Stomach (tissue), 4 donors: Measurements from ENCODE around the gene OR4K5.

ENCODE experiments used
- POLR2A ChIP-seq, 4 donors: fragments of 450-650 bp; IDR thresholded peaks; one replicate each; pipeline ENCODE4 v1.6.1; 2016; ENCODE audit warnings: antibody characterized with exemption in 4 of 4, control low read depth in 2 of 4, mild to moderate bottlenecking in 1 of 4, moderate library complexity in 1 of 4
- TF ChIP-seq, protein P1 (sequence below), 7 experiments: fragments of 450-650 bp in 4 of 7; fragments of 200-600 bp in 3 of 7; sonication (generic) in 3 of 7; IDR thresholded peaks; one replicate each; pipeline ENCODE4 v1.5.1; 2016 to 2019; ENCODE audit warnings: antibody characterized with exemption in 7 of 7, control low read depth in 2 of 7, mild to moderate bottlenecking in 1 of 7

DNA sequence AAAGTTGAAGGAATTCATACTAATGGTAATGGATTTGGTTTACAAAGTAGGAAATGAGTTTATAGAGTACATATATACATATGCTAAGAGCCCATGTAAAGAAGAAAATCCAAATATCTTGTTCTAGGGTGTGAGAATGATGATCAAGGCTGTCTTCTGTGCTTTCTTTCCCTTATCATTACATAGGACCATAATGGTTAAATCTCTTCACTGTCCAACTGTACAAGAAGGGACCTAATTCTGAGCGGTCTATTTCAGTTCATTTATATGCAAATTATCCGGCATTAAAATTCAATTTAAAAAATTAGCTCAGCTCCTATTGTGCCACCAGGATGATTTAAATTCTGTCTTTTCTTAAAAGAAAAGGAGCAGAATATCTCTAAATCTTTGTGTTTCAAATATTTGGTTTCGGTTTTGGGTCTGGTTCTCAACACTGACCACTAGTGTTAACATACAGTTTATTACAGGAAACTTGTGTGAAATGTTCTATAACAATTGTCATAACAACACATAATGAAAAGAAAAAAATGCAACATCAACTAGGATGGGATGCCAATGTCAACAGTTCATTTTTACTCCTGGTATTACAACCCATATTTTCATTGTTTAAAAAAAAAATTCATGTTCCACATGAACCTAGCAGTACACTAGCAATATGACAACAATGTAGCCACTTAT is 27.1 kb downstream of the OR4K5 start:
- TF ChIP-seq POLR2A (IDR thresholded peaks at IDR 0.05), result no peak
- TF ChIP-seq, protein P1, sequence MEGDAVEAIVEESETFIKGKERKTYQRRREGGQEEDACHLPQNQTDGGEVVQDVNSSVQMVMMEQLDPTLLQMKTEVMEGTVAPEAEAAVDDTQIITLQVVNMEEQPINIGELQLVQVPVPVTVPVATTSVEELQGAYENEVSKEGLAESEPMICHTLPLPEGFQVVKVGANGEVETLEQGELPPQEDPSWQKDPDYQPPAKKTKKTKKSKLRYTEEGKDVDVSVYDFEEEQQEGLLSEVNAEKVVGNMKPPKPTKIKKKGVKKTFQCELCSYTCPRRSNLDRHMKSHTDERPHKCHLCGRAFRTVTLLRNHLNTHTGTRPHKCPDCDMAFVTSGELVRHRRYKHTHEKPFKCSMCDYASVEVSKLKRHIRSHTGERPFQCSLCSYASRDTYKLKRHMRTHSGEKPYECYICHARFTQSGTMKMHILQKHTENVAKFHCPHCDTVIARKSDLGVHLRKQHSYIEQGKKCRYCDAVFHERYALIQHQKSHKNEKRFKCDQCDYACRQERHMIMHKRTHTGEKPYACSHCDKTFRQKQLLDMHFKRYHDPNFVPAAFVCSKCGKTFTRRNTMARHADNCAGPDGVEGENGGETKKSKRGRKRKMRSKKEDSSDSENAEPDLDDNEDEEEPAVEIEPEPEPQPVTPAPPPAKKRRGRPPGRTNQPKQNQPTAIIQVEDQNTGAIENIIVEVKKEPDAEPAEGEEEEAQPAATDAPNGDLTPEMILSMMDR (IDR thresholded peaks at IDR 0.05), result no peak
